HEK293 (cell line): ENCODE results near the gene COL3A1.

Experiments
- CTCF ChIA-PET: fragments of 350-600 bp; formaldehyde crosslinking; extraction: SDS; loops from one replicate; lab custom pipeline; 2021; ENCODE audit warnings: antibody characterized with exemption; lab: Yijun Ruan, JAX
- POLR2A ChIA-PET: fragments of 300-600 bp; formaldehyde crosslinking; extraction: SDS; loops from one replicate; lab custom pipeline; 2020; ENCODE audit warnings: antibody characterized with exemption, inconsistent platforms; lab: Yijun Ruan, JAX
- H3K27ac ChIP-seq: fragments of 200-500 bp; sonication (Bioruptor generic); 2 replicates; pipeline ENCODE4 v1.5.1; 2014; ENCODE audit warnings: low read depth, low read length, control low read depth, inconsistent platforms; ENCODE audit errors: extremely low read depth
- H3K36me3 ChIP-seq, 2 experiments: fragments of 200-500 bp in 1 of 2; sonication (Bioruptor generic) in 1 of 2; 1 replicate in 1 of 2; 2 replicates in 1 of 2; pipeline ENCODE4 v1.5.1; 2014 to 2017; ENCODE audit warnings: inconsistent platforms in 2 of 2, low read length in 2 of 2; ENCODE audit not compliant: control insufficient read depth in 2 of 2, insufficient read depth in 1 of 2
- H3K4me1 ChIP-seq: fragments of 200-500 bp; sonication (Bioruptor generic); 2 replicates; pipeline ENCODE4 v1.5.1; 2014; ENCODE audit warnings: mild to moderate bottlenecking, low read length, inconsistent platforms; ENCODE audit not compliant: control insufficient read depth, insufficient read depth
- H3K4me3 ChIP-seq: 2 replicates; pipeline ENCODE4 v1.5.1; 2011; ENCODE audit warnings: low read depth, mild to moderate bottlenecking, control low read depth, low read length, moderate library complexity
- H3K9me3 ChIP-seq: fragments of 200-500 bp; sonication (Bioruptor generic); 2 replicates; pipeline ENCODE4 v1.5.1; 2014; ENCODE audit warnings: low read depth, low read length, inconsistent platforms; ENCODE audit not compliant: control insufficient read depth, insufficient read depth
- KLF16 ChIP-seq: fragments of 450-650 bp; formaldehyde crosslinking; IDR thresholded peaks from 2 replicates; pipeline ENCODE4 v1.5.1; 2017; ENCODE audit warnings: missing biosample characterization, missing genetic modification characterization
- MZF1 ChIP-seq: fragments of 450-650 bp; formaldehyde crosslinking; IDR thresholded peaks from 2 replicates; pipeline ENCODE4 v1.5.1; 2017; ENCODE audit warnings: missing biosample characterization, missing genetic modification characterization, borderline replicate concordance
- TCF7L2 ChIP-seq: IDR thresholded peaks from 2 replicates; pipeline ENCODE4 v1.6.1; 2011; ENCODE audit warnings: low read depth, mild to moderate bottlenecking, inconsistent platforms, low read length, moderate library complexity, borderline replicate concordance
- ZBTB10 ChIP-seq: fragments of 450-650 bp; formaldehyde crosslinking; IDR thresholded peaks from 2 replicates; pipeline ENCODE4 v1.5.1; 2016; ENCODE audit warnings: missing biosample characterization, missing genetic modification characterization
- ZBTB11 ChIP-seq: fragments of 450-650 bp; formaldehyde crosslinking; conservative IDR thresholded peaks from 2 replicates; pipeline ENCODE4 v1.5.1; 2016; ENCODE audit warnings: low read depth, missing biosample characterization, missing genetic modification characterization
- ZBTB17 ChIP-seq: fragments of 450-650 bp; formaldehyde crosslinking; IDR thresholded peaks from 2 replicates; pipeline ENCODE4 v1.5.1; 2016; ENCODE audit warnings: missing biosample characterization, missing genetic modification characterization
- ZBTB49 ChIP-seq: fragments of 450-650 bp; formaldehyde crosslinking; IDR thresholded peaks from 2 replicates; pipeline ENCODE4 v1.5.1; 2016; ENCODE audit warnings: missing biosample characterization, missing genetic modification characterization, low read depth
- ZNF23 ChIP-seq: fragments of 450-650 bp; formaldehyde crosslinking; IDR thresholded peaks from 2 replicates; pipeline ENCODE4 v1.5.1; 2016; ENCODE audit warnings: missing biosample characterization, missing genetic modification characterization, borderline replicate concordance
- ZNF239 ChIP-seq: fragments of 450-650 bp; formaldehyde crosslinking; IDR thresholded peaks from 2 replicates; pipeline ENCODE4 v1.5.1; 2016; ENCODE audit warnings: missing biosample characterization, missing genetic modification characterization
- ZNF324 ChIP-seq: fragments of 450-650 bp; formaldehyde crosslinking; IDR thresholded peaks from 2 replicates; pipeline ENCODE4 v1.5.1; 2016; ENCODE audit warnings: missing biosample characterization, missing genetic modification characterization
- ZNF514 ChIP-seq: fragments of 450-650 bp; formaldehyde crosslinking; IDR thresholded peaks from 2 replicates; pipeline ENCODE4 v1.5.1; 2016; ENCODE audit warnings: missing biosample characterization, missing genetic modification characterization
- ZNF560 ChIP-seq: fragments of 450-650 bp; formaldehyde crosslinking; IDR thresholded peaks from 2 replicates; pipeline ENCODE4 v1.5.1; 2017; ENCODE audit warnings: missing biosample characterization, missing genetic modification characterization, borderline replicate concordance
- ZNF624 ChIP-seq: fragments of 450-650 bp; formaldehyde crosslinking; IDR thresholded peaks from 2 replicates; pipeline ENCODE4 v1.5.1; 2017; ENCODE audit warnings: missing biosample characterization, missing genetic modification characterization
- ZNF660 ChIP-seq: fragments of 450-650 bp; IDR thresholded peaks from 2 replicates; pipeline ENCODE4 v1.5.1; 2018; ENCODE audit warnings: missing biosample characterization, mild to moderate bottlenecking, missing genetic modification characterization
- ZNF701 ChIP-seq: fragments of 450-650 bp; formaldehyde crosslinking; IDR thresholded peaks from 2 replicates; pipeline ENCODE4 v1.5.1; 2016; ENCODE audit warnings: missing biosample characterization, missing genetic modification characterization
- ZNF704 ChIP-seq: fragments of 450-650 bp; formaldehyde crosslinking; IDR thresholded peaks from 2 replicates; pipeline ENCODE4 v1.5.1; 2016; ENCODE audit warnings: missing biosample characterization, missing genetic modification characterization
- ZSCAN16 ChIP-seq: fragments of 450-650 bp; formaldehyde crosslinking; IDR thresholded peaks from 2 replicates; pipeline ENCODE4 v1.5.1; 2016; ENCODE audit warnings: missing biosample characterization, missing genetic modification characterization

Gene COL3A1

GRCh38 chr2:189018631-189019030 is 44.5 kb downstream of the COL3A1 start:
- Histone ChIP-seq H3K9me3 (no peaks in the 10 kb centered on the region), H3K4me1 (no peaks in the 10 kb centered on the region), H3K4me3 (no peak overlapping the region), H3K36me3 (no peaks in the 10 kb centered on the region), H3K27ac (no peak overlapping the region)
- POLR2A ChIA-PET, result no interaction called here
- TF ChIP-seq ZSCAN16 (tag by site-specific recombination) (no peak), TCF7L2 (no peak), ZNF560 (tag by site-specific recombination) (no peak), KLF16 (tag by site-specific recombination) (no peak), ZNF701 (tag by site-specific recombination) (no peak)
- CTCF ChIA-PET, result no interaction called here

- no peaks in the 10 kb centered on the region for H3K36me3 ChIP-seq
- no peaks in the 10 kb centered on the region for H3K4me1 ChIP-seq
- no peak overlapping the region for H3K27ac ChIP-seq
- no peaks in the 10 kb centered on the region for H3K9me3 ChIP-seq
- ChIA-PET CTCF (interaction anchor here (0.6 kb wide), 1 partner anchor 74 kb away, joined by 4 read pairs; no protein-coding TSS in a partner anchor), POLR2A (no interaction called here)
- no peak overlapping the region for H3K4me3 ChIP-seq
- TF ChIP-seq ZBTB11 (no peak), ZNF514 (tag by site-specific recombination) (no peak), ZBTB17 (no peak), ZNF624 (tag by site-specific recombination) (no peak), ZBTB10 (no peak), ZNF23 (no peak), ZNF239 (no peak), MZF1 (tag by site-specific recombination) (no peak)
These were observed 46.0 kb downstream of the COL3A1 start for GRCh38 chr2:189020179-189020578.

DNA sequence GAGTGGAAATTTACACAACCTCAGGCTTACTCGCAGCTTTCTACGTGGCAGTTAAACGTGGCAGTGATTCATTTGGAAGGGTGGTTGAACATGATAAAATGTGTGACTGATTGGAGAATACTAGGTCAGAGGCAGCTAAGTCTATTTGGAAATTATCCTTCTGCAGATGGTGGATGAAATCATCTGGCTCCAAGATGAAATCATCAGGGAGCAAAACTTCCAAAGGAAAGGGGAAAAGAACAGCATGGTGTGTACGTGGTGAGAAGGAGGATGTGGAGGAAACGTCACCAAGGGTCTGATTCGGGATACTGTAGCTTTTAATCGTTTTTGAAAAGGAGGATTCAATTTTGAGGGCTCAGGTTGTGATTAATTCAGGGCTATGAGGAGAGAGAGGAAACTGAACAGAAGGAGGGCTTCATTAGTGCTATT is 47.9 kb downstream of the COL3A1 start:
- Histone ChIP-seq H3K36me3 (no peaks in the 10 kb centered on the region), H3K27ac (no peak overlapping the region), H3K4me1 (no peaks in the 10 kb centered on the region), H3K9me3 (no peaks in the 10 kb centered on the region), H3K4me3 (no peak overlapping the region)
- no peak for TF ChIP-seq ZNF660 (tag by site-specific recombination)
- TF ChIP-seq ZBTB49 (tag by site-specific recombination), result no peak
- TF ChIP-seq ZNF704 (tag by site-specific recombination), result no peak
- TF ChIP-seq ZNF324 (tag by site-specific recombination), result no peak
- TF ChIP-seq ZNF624 (tag by site-specific recombination), result no peak
- CTCF ChIA-PET, result interaction anchor here (0.6 to 0.7 kb wide), 2 partner anchors 271 to 479 kb away, joined by 4 to 6 read pairs; no protein-coding TSS in a partner anchor
- POLR2A ChIA-PET, result no interaction called here
